Measurements from ENCODE around the gene SLC18A2.
"Not testable (repeated sequence)": the region's sequence is repeated elsewhere in the genome, so short reads cannot be mapped to it uniquely, and the experiment has no call there.

Gene SLC18A2

GRCh38 chr10:117264782-117265181 lies 23.9 kb downstream of the SLC18A2 start:
- no peak for DNase-seq (ENCODE audit: low spot score)

- no peak for DNase-seq (ENCODE audit: low spot score)
Observed at GRCh38 chr10:117266400-117266799, 25.5 kb downstream of the SLC18A2 start.

- no peak for DNase-seq (ENCODE audit: low spot score)
Observed at GRCh38 chr10:117266812-117267211, 25.9 kb downstream of the SLC18A2 start.

GRCh38 chr10:117268258-117268657 lies 27.3 kb downstream of the SLC18A2 start:
- no peak for DNase-seq (ENCODE audit: low spot score)

GRCh38 chr10:117268907-117269306 lies 28.0 kb downstream of the SLC18A2 start:
- DNase-seq (ENCODE audit: low spot score) = no peak

GRCh38 chr10:117271427-117271826 lies 30.5 kb downstream of the SLC18A2 start:
- DNase-seq (ENCODE audit: low spot score) = no peak

GRCh38 chr10:117272195-117273076 lies 31.5 kb downstream of the SLC18A2 start:
- no peak for DNase-seq (ENCODE audit: low spot score)

GRCh38 chr10:117273980-117274379 lies 33.1 kb downstream of the SLC18A2 start:
- DNase-seq (ENCODE audit: low spot score) = no peak

GRCh38 chr10:117274509-117274908 lies 33.6 kb downstream of the SLC18A2 start:
- no peak for DNase-seq (ENCODE audit: low spot score)

GRCh38 chr10:117275121-117275520 lies 34.2 kb downstream of the SLC18A2 start:
- no peak for DNase-seq (ENCODE audit: low spot score)

- no peak for DNase-seq (ENCODE audit: low spot score)
Observed at GRCh38 chr10:117277675-117278074, 36.8 kb downstream of the SLC18A2 start.

GRCh38 chr10:117284716-117285494 lies 44.0 kb downstream of the SLC18A2 start:
- no peak for DNase-seq (ENCODE audit: low spot score)

- not testable (repeated sequence) for DNase-seq (ENCODE audit: low spot score)
Observed at GRCh38 chr10:117290872-117291271, 50.0 kb downstream of the SLC18A2 start.

GRCh38 chr10:117294039-117294645 lies 53.2 kb downstream of the SLC18A2 start:
- DNase-seq (ENCODE audit: low spot score) = no peak

- DNase-seq (ENCODE audit: low spot score) = no peak
Observed at GRCh38 chr10:117294735-117295134, 53.8 kb downstream of the SLC18A2 start.

- no peak for DNase-seq (ENCODE audit: low spot score)
Observed at GRCh38 chr10:117298219-117298618, 57.3 kb downstream of the SLC18A2 start.

GRCh38 chr10:117299435-117299834 lies 58.5 kb downstream of the SLC18A2 start:
- DNase-seq (ENCODE audit: low spot score) = no peak

- DNase-seq (ENCODE audit: low spot score) = no peak
Observed at GRCh38 chr10:117300671-117301070, 59.8 kb downstream of the SLC18A2 start.

GRCh38 chr10:117303451-117303850 lies 62.5 kb downstream of the SLC18A2 start:
- DNase-seq (ENCODE audit: low spot score) = not testable (repeated sequence)

- DNase-seq (ENCODE audit: low spot score) = no peak
Observed at GRCh38 chr10:117306674-117307073, 65.8 kb downstream of the SLC18A2 start.

- DNase-seq (ENCODE audit: low spot score) = no peak
Observed at GRCh38 chr10:117311261-117311660, 70.3 kb downstream of the SLC18A2 start.

- no peak for DNase-seq (ENCODE audit: low spot score)
Observed at GRCh38 chr10:117312430-117312829, 71.5 kb downstream of the SLC18A2 start.

GRCh38 chr10:117313641-117314040 lies 72.7 kb downstream of the SLC18A2 start:
- DNase-seq (ENCODE audit: low spot score) = no peak
